Heart left ventricle (tissue), 13 donors: ENCODE measurements around the gene CPO.

Source experiments
- POLR2A ChIP-seq, 2 donors: fragments of 450-650 bp; IDR thresholded peaks; one replicate each; pipeline ENCODE4 v1.6.1; 2017; ENCODE audit warnings: antibody characterized with exemption in 2 of 2, mild to moderate bottlenecking in 2 of 2, moderate library complexity in 2 of 2
- TF ChIP-seq, protein P1 (sequence below), 12 donors: fragments of 200-600 bp; sonication (generic) in 4 of 12; IDR thresholded peaks; one replicate each; pipeline versions ENCODE4 v1.5.0 to v1.8.0; 2018 to 2022; ENCODE audit warnings: antibody characterized with exemption in 12 of 12, mild to moderate bottlenecking in 5 of 12
- donor health status: ischemic (EF 13 %, LVEDD 7.1; RV severe dilation, severe dysfunction).
- donor health status: DM: no; HTN: yes; CAD: no.
- donor health status: DM: no; HTN: no; CAD: no.
- donor health status: ischemic (EF 25% LVEDD 6.9; RV normal size, moderate dysfunction).
- donor health status: ischemic (EF 25% LVEDD 5.7; RV mildly dilated, moderate dysfunction).
- donor health status: ischemic (EF 35%, LVEDD 5.7; RV mildly dilated, moderate dysfunction).
- donor health status: nonischemic (EF 11% LVEDD 7.7; RV severe dilation, severe dysfunction).
- donor health status: DM: yes; HTN: yes; CAD: no.
- donor health status: PGD.
- donor health status: ischemic (EF 29% LVEDD 5.4; RV normal size, mild dysfunction).
- donor health status: nonischemic (EF 23%, LVEDD 6.1; RV moderate dilation, normal function).

DNA sequence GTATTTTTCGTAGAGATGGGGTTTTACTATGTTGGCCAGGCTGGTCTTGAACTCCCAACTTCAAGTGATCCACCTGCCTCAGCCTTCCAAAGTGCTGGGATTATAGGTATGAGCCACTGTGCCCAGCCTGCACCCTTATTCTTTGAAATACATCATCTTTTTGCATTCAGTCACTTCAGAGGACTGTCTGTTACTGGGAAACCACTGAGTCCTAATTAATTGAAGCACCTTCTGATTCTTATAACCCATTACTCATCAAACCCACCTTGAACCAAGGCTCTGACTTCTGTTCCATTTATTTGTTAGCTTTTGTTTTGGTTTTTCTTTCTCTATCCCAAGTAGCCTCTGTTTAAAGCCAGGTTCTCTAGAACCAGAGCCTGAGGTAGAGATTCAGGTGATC lies 49.6 kb downstream of the CPO start:
- no peak for TF ChIP-seq POLR2A (IDR thresholded peaks at IDR 0.05)
- TF ChIP-seq, protein P1, sequence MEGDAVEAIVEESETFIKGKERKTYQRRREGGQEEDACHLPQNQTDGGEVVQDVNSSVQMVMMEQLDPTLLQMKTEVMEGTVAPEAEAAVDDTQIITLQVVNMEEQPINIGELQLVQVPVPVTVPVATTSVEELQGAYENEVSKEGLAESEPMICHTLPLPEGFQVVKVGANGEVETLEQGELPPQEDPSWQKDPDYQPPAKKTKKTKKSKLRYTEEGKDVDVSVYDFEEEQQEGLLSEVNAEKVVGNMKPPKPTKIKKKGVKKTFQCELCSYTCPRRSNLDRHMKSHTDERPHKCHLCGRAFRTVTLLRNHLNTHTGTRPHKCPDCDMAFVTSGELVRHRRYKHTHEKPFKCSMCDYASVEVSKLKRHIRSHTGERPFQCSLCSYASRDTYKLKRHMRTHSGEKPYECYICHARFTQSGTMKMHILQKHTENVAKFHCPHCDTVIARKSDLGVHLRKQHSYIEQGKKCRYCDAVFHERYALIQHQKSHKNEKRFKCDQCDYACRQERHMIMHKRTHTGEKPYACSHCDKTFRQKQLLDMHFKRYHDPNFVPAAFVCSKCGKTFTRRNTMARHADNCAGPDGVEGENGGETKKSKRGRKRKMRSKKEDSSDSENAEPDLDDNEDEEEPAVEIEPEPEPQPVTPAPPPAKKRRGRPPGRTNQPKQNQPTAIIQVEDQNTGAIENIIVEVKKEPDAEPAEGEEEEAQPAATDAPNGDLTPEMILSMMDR (IDR thresholded peaks at IDR 0.05) = no peak
